A549 (cell line): Measurements from ENCODE around the gene ANK2. TPM values are rescaled to one million over a fixed set of nuclear protein-coding genes. Genes with fewer than 3 reads are reported as not detected.

ENCODE experiments used
- ATAC-seq, 2 experiments: fragments of 200-7000 bp in 1 of 2; fragments of >200 bp in 1 of 2; cut with Nextera tagmentation in 1 of 2; cut with Tn5 transposase in 1 of 2; 3 replicates each; pipeline versions ENCODE4 v1.8.0 to v1.9.1; 2018 to 2020; ENCODE audit warnings: mild to moderate bottlenecking in 1 of 2, moderate library complexity in 1 of 2
- CTCF ChIA-PET: fragments of 300-600 bp; sonication (Branson Sonifier 250); formaldehyde crosslinking; extraction: SDS; loops from one replicate; lab custom pipeline; 2021; ENCODE audit warnings: antibody characterized with exemption, inconsistent platforms; lab: Yijun Ruan, JAX
- POLR2A ChIA-PET: fragments of 350-600 bp; formaldehyde crosslinking; extraction: SDS; loops from one replicate; lab custom pipeline; 2021; ENCODE audit warnings: antibody characterized with exemption, inconsistent platforms; lab: Yijun Ruan, JAX
- DNase-seq, 2 experiments: peaks; one replicate each; pipeline versions ENCODE4 v3.0.0 to v3.0.0-alpha.2; 2011 to 2016; ENCODE audit warnings: low read depth in 1 of 2, low spot score in 1 of 2
- FAIRE-seq: peaks from 2 replicates; lab custom pipeline; 2011; peaks lifted over from hg19 to GRCh38; lab: Jason Lieb, UNC
- H3K27ac ChIP-seq, 2 experiments: fragments of >200 bp; sonication (Bioruptor Twin); formaldehyde crosslinking; 3 replicates each; pipeline ENCODE4 v1.5.1; 2016 to 2017
- H3K4me1 ChIP-seq: fragments of >200 bp; sonication (Bioruptor Twin); formaldehyde crosslinking; 3 replicates; pipeline ENCODE4 v1.6.1; 2016
- H3K4me2 ChIP-seq: fragments of >200 bp; sonication (Bioruptor Twin); formaldehyde crosslinking; 3 replicates; pipeline ENCODE4 v1.6.1; 2016
- H3K4me3 ChIP-seq: fragments of >200 bp; sonication (Bioruptor Twin); formaldehyde crosslinking; 3 replicates; pipeline ENCODE4 v1.5.1; 2016
- H3K9me3 ChIP-seq: fragments of >200 bp; sonication (Bioruptor Twin); formaldehyde crosslinking; 3 replicates; pipeline ENCODE4 v1.6.1; 2016
- CTCF ChIP-seq: fragments of >200 bp; sonication (Bioruptor Twin); formaldehyde crosslinking; IDR thresholded peaks from 3 replicates; pipeline ENCODE4 v1.5.1; 2016
- E2F6 ChIP-seq: IDR thresholded peaks from 2 replicates; pipeline ENCODE4 v1.6.1; 2012; ENCODE audit warnings: low read depth, borderline replicate concordance
- EHMT2 ChIP-seq: fragments of 200-600 bp; sonication (generic); IDR thresholded peaks from 2 replicates; pipeline ENCODE4 v1.6.1; 2016; ENCODE audit warnings: antibody characterized with exemption, low read depth, mild to moderate bottlenecking, moderate library complexity
- FOSL2 ChIP-seq, 2 experiments: fragments of 450-650 bp in 1 of 2; fragments of >200 bp in 1 of 2; sonication (Bioruptor Twin) in 1 of 2; formaldehyde crosslinking; IDR thresholded peaks; 2 replicates each; pipeline versions ENCODE4 v1.5.0 to v1.6.1; 2016 to 2020; ENCODE audit warnings: mild to moderate bottlenecking in 1 of 2, moderate library complexity in 1 of 2
- GATA3 ChIP-seq: IDR thresholded peaks from 2 replicates; pipeline ENCODE4 v1.6.1; 2012; ENCODE audit warnings: borderline replicate concordance
- HES2 ChIP-seq: fragments of >200 bp; sonication (Bioruptor Twin); formaldehyde crosslinking; IDR thresholded peaks from 2 replicates; pipeline ENCODE4 v1.6.1; 2016
- HEYL ChIP-seq: fragments of 250-450 bp; sonication (Bioruptor Pico); IDR thresholded peaks from 2 replicates; pipeline ENCODE4 v1.8.0; 2021; ENCODE audit warnings: mild to moderate bottlenecking, moderate library complexity
- HOXA7 ChIP-seq: fragments of 250-450 bp; sonication (Bioruptor Pico); IDR thresholded peaks from 2 replicates; pipeline ENCODE4 v1.5.0; 2020; ENCODE audit warnings: mild to moderate bottlenecking, moderate library complexity
- HOXB5 ChIP-seq: fragments of 250-450 bp; sonication (Bioruptor Pico); IDR thresholded peaks from 2 replicates; pipeline ENCODE4 v1.5.0; 2020; ENCODE audit warnings: mild to moderate bottlenecking, moderate library complexity
- JUNB ChIP-seq: fragments of >200 bp; sonication (Bioruptor Twin); formaldehyde crosslinking; IDR thresholded peaks from 2 replicates; pipeline ENCODE4 v1.6.1; 2016
- KDM5A ChIP-seq: fragments of 200-600 bp; sonication (generic); IDR thresholded peaks from 2 replicates; pipeline ENCODE4 v1.6.1; 2016; ENCODE audit warnings: antibody characterized with exemption, mild to moderate bottlenecking
- NFE2L2 ChIP-seq: fragments of 150-350 bp; conservative IDR thresholded peaks from 2 replicates; pipeline ENCODE4 v1.6.1; 2014; ENCODE audit warnings: low read length
- PHF8 ChIP-seq: fragments of 200-600 bp; sonication (generic); IDR thresholded peaks from 2 replicates; pipeline ENCODE4 v1.6.1; 2016; ENCODE audit warnings: low read depth, mild to moderate bottlenecking, antibody characterized with exemption, moderate library complexity, borderline replicate concordance
- POLR2AphosphoS2 ChIP-seq: conservative IDR thresholded peaks from 2 replicates; pipeline ENCODE4 v1.6.1; 2012; ENCODE audit warnings: low read length, improper control_type of control experiment, inconsistent platforms
- RFX5 ChIP-seq: fragments of 450-650 bp; IDR thresholded peaks from 2 replicates; pipeline ENCODE4 v1.7.1; 2014; ENCODE audit warnings: antibody characterized with exemption, mild to moderate bottlenecking, moderate library complexity
- RNF2 ChIP-seq: fragments of 200-600 bp; sonication (generic); IDR thresholded peaks from 2 replicates; pipeline ENCODE4 v1.6.1; 2016; ENCODE audit warnings: low read depth, mild to moderate bottlenecking, antibody characterized with exemption, moderate library complexity, borderline replicate concordance
- SMC3 ChIP-seq: fragments of >200 bp; sonication (Bioruptor Twin); formaldehyde crosslinking; IDR thresholded peaks from 3 replicates; pipeline ENCODE4 v1.6.1; 2018; ENCODE audit warnings: inconsistent platforms
- ZFP36 ChIP-seq: fragments of 450-650 bp; IDR thresholded peaks from 2 replicates; pipeline ENCODE4 v1.6.1; 2014; ENCODE audit warnings: borderline replicate concordance; ENCODE audit not compliant: partially characterized antibody
- ZSCAN20 ChIP-seq: fragments of 250-450 bp; sonication (Bioruptor Pico); IDR thresholded peaks from 2 replicates; pipeline ENCODE4 v1.8.0; 2022; ENCODE audit warnings: mild to moderate bottlenecking, moderate library complexity
- WGBS: methylation state at CpG from one replicate; pipeline ENCODE4 v1.1.6; 2017; ENCODE audit errors: missing lambda C conversion rate; 5-methylcytosine and 5-hydroxymethylcytosine counted together
- polyA plus RNA-seq, 4 experiments: library from polyadenylated mRNA; depleted of rRNA in 3 of 4; stranded (reverse); fragments of >200 nt; fragmentation: RNase III in 1 of 4; extraction: RNeasy Plus Mini Kit Qiagen cat#74134 plus additional on column Dnase treatment in 1 of 4; gene quantifications; 2 replicates in 3 of 4; 3 replicates in 1 of 4; pipeline ENCODE4 v1.2.3, GENCODE V29; 2011 to 2017
- TF ChIP-seq, protein P1 (sequence below): IDR thresholded peaks from 2 replicates; pipeline ENCODE4 v1.6.1; 2012

Gene ANK2
- polyA plus RNA-seq, 2 of the 4 experiments (the other 2 are of a cell fraction): 1.4 to 3.1 TPM

- Histone ChIP-seq H3K27ac (no peak overlapping the region), H3K4me1 (no peaks in the 10 kb centered on the region), H3K4me3 (no peak overlapping the region), H3K4me2 (no peak overlapping the region), H3K9me3 (no peaks in the 10 kb centered on the region)
- TF ChIP-seq RNF2: no peak
- FAIRE-seq: no peak
- CTCF ChIA-PET: interaction anchor here (0.6 kb wide), 1 partner anchor 213 kb away, joined by 3 read pairs; no protein-coding TSS in a partner anchor
- WGBS: 40% methylated on average over 3 of the region's 3 CpGs
- POLR2A ChIA-PET: no interaction called here
- no peak for DNase-seq
- no peak for ATAC-seq
These were observed 263.1 kb downstream of the ANK2 start for GRCh38 chr4:113312529-113312928.

DNA sequence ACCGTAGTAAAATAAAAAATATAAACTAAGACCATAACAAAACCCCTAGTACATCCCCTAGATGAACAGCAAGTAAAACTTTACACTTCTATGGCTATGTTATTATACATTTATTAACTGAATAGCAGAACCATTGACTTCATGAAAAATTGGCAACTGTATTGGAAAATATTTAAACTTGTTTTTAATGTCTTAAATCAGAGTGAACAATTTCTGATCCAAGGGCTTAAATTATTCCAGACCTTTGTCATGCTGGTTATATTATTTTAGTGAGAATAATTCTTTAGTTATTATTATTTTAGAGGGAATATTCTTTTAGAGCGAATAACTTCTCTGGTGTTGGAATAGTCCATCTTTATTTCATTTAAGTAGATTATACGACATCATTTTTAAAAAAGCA is 265.0 kb downstream of the ANK2 start:
- ChIA-PET POLR2A (no interaction called here), CTCF (no interaction called here)
- TF ChIP-seq HOXB5 (CRISPR knock-in tag): no peak
- no peak for TF ChIP-seq HEYL (CRISPR knock-in tag)
- no peak for TF ChIP-seq NFE2L2
- TF ChIP-seq EHMT2: no peak
- TF ChIP-seq FOSL2 (IDR thresholded peaks at IDR 0.05): no peak
- TF ChIP-seq FOSL2 (CRISPR knock-in tag; IDR thresholded peaks at IDR 0.05): no peak
- TF ChIP-seq JUNB: no peak
- TF ChIP-seq PHF8: no peak
- no peak for TF ChIP-seq ZSCAN20
- no peak for TF ChIP-seq HES2
- no peak for TF ChIP-seq SMC3
- DNase-seq (no peak), ATAC-seq (no peak), FAIRE-seq (no peak)
- Histone ChIP-seq H3K9me3 (no peaks in the 10 kb centered on the region), H3K27ac (no peak overlapping the region), H3K4me3 (no peak overlapping the region), H3K4me2 (no peak overlapping the region), H3K4me1 (no peaks in the 10 kb centered on the region)
- WGBS: 49% methylated on average over 3 of the region's 3 CpGs

- no peak for FAIRE-seq
- Histone ChIP-seq H3K4me1 (no peaks in the 10 kb centered on the region), H3K27ac (no peak overlapping the region), H3K9me3 (no peaks in the 10 kb centered on the region), H3K4me3 (no peak overlapping the region), H3K4me2 (no peak overlapping the region)
- ATAC-seq: no peak
- TF ChIP-seq ZFP36 (no peak), KDM5A (no peak), CTCF (no peak)
- CTCF ChIA-PET: no interaction called here
- POLR2A ChIA-PET: no interaction called here
- DNase-seq: no peak
- WGBS: 44% methylated on average over 4 of the region's 4 CpGs
These were observed 267.4 kb downstream of the ANK2 start for GRCh38 chr4:113316879-113317278.

DNA sequence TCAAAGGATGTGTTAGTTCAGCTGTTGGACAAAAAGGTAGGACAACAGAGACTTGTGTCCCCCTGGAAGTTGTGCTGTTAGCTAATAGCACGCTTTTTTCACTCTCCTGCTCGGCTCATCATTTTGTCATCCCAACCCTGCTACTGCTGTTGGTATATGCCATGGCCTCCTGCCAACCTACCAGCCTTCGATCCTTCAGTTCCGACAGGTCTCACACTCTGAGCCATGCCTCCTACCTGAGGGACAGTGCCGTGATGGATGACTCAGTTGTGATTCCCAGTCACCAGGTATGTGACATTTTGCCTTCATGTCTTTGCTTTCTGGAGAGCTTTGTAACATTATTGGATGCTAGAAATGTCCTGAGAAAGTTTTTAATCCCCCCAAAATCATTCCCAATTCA is 268.1 kb downstream of the ANK2 start:
- H3K4me1 ChIP-seq: no peaks in the 10 kb centered on the region
- POLR2A ChIA-PET: no interaction called here
- ATAC-seq: no peak

More for the DNA sequence above, 268.1 kb downstream of the ANK2 start:
- no peak overlapping the region for H3K4me2 ChIP-seq
- no peak overlapping the region for H3K27ac ChIP-seq
- no peaks in the 10 kb centered on the region for H3K9me3 ChIP-seq
- no peak for TF ChIP-seq GATA3
- no peak for TF ChIP-seq POLR2AphosphoS2
- TF ChIP-seq RFX5: no peak
- TF ChIP-seq, protein P1, sequence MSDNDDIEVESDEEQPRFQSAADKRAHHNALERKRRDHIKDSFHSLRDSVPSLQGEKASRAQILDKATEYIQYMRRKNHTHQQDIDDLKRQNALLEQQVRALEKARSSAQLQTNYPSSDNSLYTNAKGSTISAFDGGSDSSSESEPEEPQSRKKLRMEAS: no peak
- TF ChIP-seq E2F6: no peak
- TF ChIP-seq RNF2: no peak
- no peak for TF ChIP-seq HOXA7 (CRISPR knock-in tag)
- DNase-seq: no peak
- no peak overlapping the region for H3K4me3 ChIP-seq
- FAIRE-seq: no peak
- CTCF ChIA-PET: no interaction called here
- 64% methylated on average over 5 of the region's 5 CpGs for WGBS
